GM12878 (cell line): ENCODE results near the gene DOCK1. TPM values are rescaled to one million over a fixed set of nuclear protein-coding genes. Genes with fewer than 3 reads are reported as not detected.

Source experiments
- ATAC-seq: fragments of 200-7000 bp; cut with Tn5 transposase; 3 replicates; pipeline ENCODE4 v1.9.1; 2020; ENCODE audit warnings: mild to moderate bottlenecking, moderate library complexity
- BruUV-seq: library from RNA; stranded (reverse); fragments of 400-500 nt; replicated peaks from 2 replicates; lab custom pipeline; 2021; lab: Mats Ljungman, UMichigan
- CTCF ChIA-PET: fragments of 300-600 bp; sonication (Branson Sonifier 250); formaldehyde crosslinking; extraction: SDS; loops from one replicate; lab custom pipeline; 2021; ENCODE audit warnings: inconsistent platforms; lab: Yijun Ruan, JAX
- POLR2A ChIA-PET: fragments of 350-600 bp; formaldehyde crosslinking; extraction: SDS; loops from one replicate; lab custom pipeline; 2021; ENCODE audit warnings: inconsistent platforms; lab: Charles Lee
- RAD21 ChIA-PET: fragments of 300-600 bp; sonication (Branson Sonifier 250); formaldehyde crosslinking; loops from one replicate; lab custom pipeline; 2023; ENCODE audit warnings: antibody characterized with exemption; ENCODE audit not compliant: unreplicated experiment; lab: Charles Lee
- SMC1A ChIA-PET: fragments of 300-600 bp; sonication (Branson Sonifier 250); formaldehyde crosslinking; loops from one replicate; lab custom pipeline; 2023; ENCODE audit not compliant: unreplicated experiment, uncharacterized antibody; lab: Charles Lee
- DNase-seq: peaks from one replicate; pipeline ENCODE4 v3.0.0-alpha.2; 2011; ENCODE audit warnings: low read depth, low spot score
- FAIRE-seq: peaks from 3 replicates; lab custom pipeline; 2011; peaks lifted over from hg19 to GRCh38; lab: Jason Lieb, UNC
- H2AFZ ChIP-seq: 2 replicates; pipeline ENCODE4 v1.6.0; 2011; ENCODE audit warnings: low read depth, low read length, control low read depth; ENCODE audit not compliant: control insufficient read depth
- H3K27ac ChIP-seq: 2 replicates; pipeline ENCODE4 v1.5.1; 2011; ENCODE audit warnings: control low read depth; ENCODE audit not compliant: control insufficient read depth, insufficient read depth
- H3K27me3 ChIP-seq, 2 experiments: replicated peaks in 1 of 2; 2 replicates each; pipeline versions ENCODE4 v1.6.0 to v1.6.1; 2011; ENCODE audit warnings: low read length in 1 of 2; ENCODE audit not compliant: control insufficient read depth in 2 of 2, insufficient read depth in 2 of 2
- H3K36me3 ChIP-seq, 2 experiments: 2 replicates each; pipeline ENCODE4 v1.5.1; 2011; ENCODE audit warnings: low read length in 1 of 2; ENCODE audit not compliant: control insufficient read depth in 2 of 2, insufficient read depth in 2 of 2
- H3K4me1 ChIP-seq: 2 replicates; pipeline ENCODE4 v1.6.1; 2011; ENCODE audit warnings: mild to moderate bottlenecking, low read length, moderate library complexity, mixed read lengths; ENCODE audit not compliant: control insufficient read depth, insufficient read depth
- H3K4me2 ChIP-seq: 2 replicates; pipeline ENCODE4 v1.6.0; 2011; ENCODE audit warnings: control low read depth; ENCODE audit not compliant: control insufficient read depth, insufficient read depth
- H3K4me3 ChIP-seq: fragments of 200-600 bp; sonication (generic); 2 replicates; pipeline ENCODE4 v1.5.1; 2016
- H3K79me2 ChIP-seq: 2 replicates; pipeline ENCODE4 v1.6.0; 2011; ENCODE audit warnings: low read length; ENCODE audit not compliant: control insufficient read depth, insufficient read depth
- H3K9ac ChIP-seq: 2 replicates; pipeline ENCODE4 v1.8.0; 2011; ENCODE audit warnings: low read length, control low read depth, mixed read lengths; ENCODE audit not compliant: control insufficient read depth, insufficient read depth
- H3K9me3 ChIP-seq: replicated peaks from 3 replicates; pipeline ENCODE4 v1.5.1; 2011; ENCODE audit warnings: mild to moderate bottlenecking, low read length; ENCODE audit not compliant: control insufficient read depth, insufficient read depth
- H4K20me1 ChIP-seq: 2 replicates; pipeline ENCODE4 v1.6.0; 2011; ENCODE audit not compliant: control insufficient read depth, insufficient read depth
- ASH2L ChIP-seq: fragments of 300-600, 200-600 bp; sonication (generic); IDR thresholded peaks from 2 replicates; pipeline ENCODE4 v1.6.1; 2017; ENCODE audit warnings: low read depth, mild to moderate bottlenecking, borderline replicate concordance
- BCL11A ChIP-seq: IDR thresholded peaks from 2 replicates; pipeline ENCODE4 v1.6.1; 2011; ENCODE audit warnings: low read depth, low read length
- DPF2 ChIP-seq: fragments of 450-650 bp; IDR thresholded peaks from 2 replicates; pipeline ENCODE4 v1.6.1; 2017; ENCODE audit warnings: mild to moderate bottlenecking
- MYB ChIP-seq: fragments of 150-350 bp; IDR thresholded peaks from 2 replicates; pipeline ENCODE4 v1.6.1; 2014; ENCODE audit warnings: mild to moderate bottlenecking, low read depth, low read length, borderline replicate concordance
- NFIC ChIP-seq: IDR thresholded peaks from 2 replicates; pipeline ENCODE4 v1.6.1; 2012; ENCODE audit warnings: low read depth, mild to moderate bottlenecking, inconsistent platforms, low read length, moderate library complexity
- NFXL1 ChIP-seq: fragments of 450-650 bp; IDR thresholded peaks from 2 replicates; pipeline ENCODE4 v1.6.1; 2017; ENCODE audit warnings: antibody characterized with exemption, mild to moderate bottlenecking, borderline replicate concordance
- NR2F1 ChIP-seq: fragments of 450-650 bp; conservative IDR thresholded peaks from 2 replicates; pipeline ENCODE4 v1.6.1; 2017; ENCODE audit warnings: mild to moderate bottlenecking
- PAX8 ChIP-seq: fragments of 450-650 bp; IDR thresholded peaks from 2 replicates; pipeline ENCODE4 v1.6.1; 2017; ENCODE audit warnings: mild to moderate bottlenecking, moderate library complexity
- POU2F2 ChIP-seq: IDR thresholded peaks from 3 replicates; pipeline ENCODE4 v1.6.1; 2011; ENCODE audit warnings: low read depth, mild to moderate bottlenecking, low read length, borderline replicate concordance
- ZNF274 ChIP-seq: IDR thresholded peaks from one replicate; pipeline ENCODE4 v1.8.0; 2011; ENCODE audit not compliant: insufficient read length, insufficient read depth
- WGBS: methylation state at CpG from one replicate; pipeline ENCODE4 v1.1.6; 2016; ENCODE audit warnings: low lambda C conversion rate; ENCODE audit not compliant: insufficient replicate concordance, insufficient coverage; ENCODE audit errors: missing lambda C conversion rate; 5-methylcytosine and 5-hydroxymethylcytosine counted together
- in situ Hi-C: fragments of 300-500 bp; cut with MboI; formaldehyde crosslinking; loops from 9 replicates; pipeline ENCODE4 v1.14.3; 2018; ENCODE audit warnings: mixed read lengths
- intact Hi-C: fragments of 100-400 bp; cut with micrococcal nuclease; formaldehyde crosslinking; loops from one replicate; pipeline ENCODE4 v1.14.2; 2022; ENCODE audit not compliant: unreplicated experiment
- polyA plus RNA-seq, 11 experiments: library from polyadenylated mRNA; depleted of rRNA in 4 of 11; unstranded in 6 of 11; stranded (reverse) in 5 of 11; fragments of >200 nt; fragmentation: Nextera tagmentation in 4 of 11; fragmentation: Illumina TruSeq in 1 of 11; extraction: Ambion mirVana in 4 of 11; extraction: Trizol in 1 of 11; gene quantifications; 1 replicate in 1 of 11; 2 replicates in 10 of 11; pipeline versions ENCODE4 v1.2.1 to v1.2.3, GENCODE V29; 2011 to 2016; ENCODE audit warnings: inconsistent platforms in 2 of 11, missing spikeins in 2 of 11, low read depth in 1 of 11
- total RNA-seq, 4 experiments: library from RNA; depleted of rRNA in 3 of 4; stranded (reverse); fragments of >200 nt in 3 of 4; fragmentation: Illumina TruSeq in 1 of 4; extraction: Trizol in 1 of 4; gene quantifications; 2 replicates each; pipeline versions ENCODE4 v1.2.1 to v1.2.3, GENCODE V29; 2013 to 2021
- TF ChIP-seq, protein P1 (sequence below): fragments of 450-650 bp; IDR thresholded peaks from 2 replicates; pipeline ENCODE4 v1.6.1; 2017; ENCODE audit warnings: borderline replicate concordance
- TF ChIP-seq, protein P2 (sequence below): fragments of 450-650 bp; formaldehyde crosslinking; IDR thresholded peaks from 2 replicates; pipeline ENCODE4 v1.5.0; 2022; ENCODE audit warnings: mild to moderate bottlenecking, missing genetic modification characterization

DOCK1 gene
- total and polyA plus RNA-seq, 10 of the 15 experiments (the other 5 are each of a cell fraction or from before 2014, with no cell fraction given), result 0.05 to 0.18 TPM; not detected in 8

DNA sequence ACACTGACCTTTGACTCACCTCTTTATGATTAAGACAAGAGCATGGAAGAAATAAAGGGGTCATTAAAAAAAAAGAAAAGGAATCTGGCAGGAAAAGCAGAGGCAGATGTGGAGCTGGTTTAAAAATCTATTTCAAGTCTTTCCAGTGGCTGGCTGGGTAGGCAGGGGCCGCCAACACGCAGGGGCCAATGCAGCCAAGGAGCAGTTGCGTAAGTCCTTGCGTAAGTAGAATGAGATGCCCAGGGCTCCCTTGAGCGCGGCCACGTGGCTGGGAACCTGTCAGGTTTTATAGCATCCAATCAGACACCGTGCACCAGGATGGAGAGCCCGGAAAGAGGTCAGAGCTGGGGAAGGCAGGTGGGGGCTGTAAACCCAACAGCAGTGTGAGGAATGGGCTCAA, 414.9 kb downstream of the DOCK1 start:
- H2AFZ ChIP-seq, result no peak overlapping the region
- H3K27me3 ChIP-seq, result no peaks in the 10 kb centered on the region
- in situ Hi-C loops (no loop called here), intact Hi-C loops (no loop called here)
- ATAC-seq, result no peak
- H3K4me1 ChIP-seq, result no peaks in the 10 kb centered on the region
- no peak overlapping the region for H3K4me3 ChIP-seq
- ChIA-PET RAD21 (no interaction called here), POLR2A (no interaction called here), SMC1A (no interaction called here), CTCF (no interaction called here)
- 38% methylated on average over 9 of the region's 9 CpGs for WGBS
- no peak for FAIRE-seq
- no TSS peak for BruUV-seq
- no peaks in the 10 kb centered on the region for H3K36me3 ChIP-seq
- no peaks in the 10 kb centered on the region for H4K20me1 ChIP-seq
- H3K27ac ChIP-seq, result no peak overlapping the region
- DNase-seq, result no peak
- TF ChIP-seq BCL11A, result no peak
- TF ChIP-seq MYB, result no peak
- no peak for TF ChIP-seq NR2F1
- TF ChIP-seq, protein P1, sequence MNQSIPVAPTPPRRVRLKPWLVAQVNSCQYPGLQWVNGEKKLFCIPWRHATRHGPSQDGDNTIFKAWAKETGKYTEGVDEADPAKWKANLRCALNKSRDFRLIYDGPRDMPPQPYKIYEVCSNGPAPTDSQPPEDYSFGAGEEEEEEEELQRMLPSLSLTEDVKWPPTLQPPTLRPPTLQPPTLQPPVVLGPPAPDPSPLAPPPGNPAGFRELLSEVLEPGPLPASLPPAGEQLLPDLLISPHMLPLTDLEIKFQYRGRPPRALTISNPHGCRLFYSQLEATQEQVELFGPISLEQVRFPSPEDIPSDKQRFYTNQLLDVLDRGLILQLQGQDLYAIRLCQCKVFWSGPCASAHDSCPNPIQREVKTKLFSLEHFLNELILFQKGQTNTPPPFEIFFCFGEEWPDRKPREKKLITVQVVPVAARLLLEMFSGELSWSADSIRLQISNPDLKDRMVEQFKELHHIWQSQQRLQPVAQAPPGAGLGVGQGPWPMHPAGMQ, result no peak
- TF ChIP-seq, protein P2, sequence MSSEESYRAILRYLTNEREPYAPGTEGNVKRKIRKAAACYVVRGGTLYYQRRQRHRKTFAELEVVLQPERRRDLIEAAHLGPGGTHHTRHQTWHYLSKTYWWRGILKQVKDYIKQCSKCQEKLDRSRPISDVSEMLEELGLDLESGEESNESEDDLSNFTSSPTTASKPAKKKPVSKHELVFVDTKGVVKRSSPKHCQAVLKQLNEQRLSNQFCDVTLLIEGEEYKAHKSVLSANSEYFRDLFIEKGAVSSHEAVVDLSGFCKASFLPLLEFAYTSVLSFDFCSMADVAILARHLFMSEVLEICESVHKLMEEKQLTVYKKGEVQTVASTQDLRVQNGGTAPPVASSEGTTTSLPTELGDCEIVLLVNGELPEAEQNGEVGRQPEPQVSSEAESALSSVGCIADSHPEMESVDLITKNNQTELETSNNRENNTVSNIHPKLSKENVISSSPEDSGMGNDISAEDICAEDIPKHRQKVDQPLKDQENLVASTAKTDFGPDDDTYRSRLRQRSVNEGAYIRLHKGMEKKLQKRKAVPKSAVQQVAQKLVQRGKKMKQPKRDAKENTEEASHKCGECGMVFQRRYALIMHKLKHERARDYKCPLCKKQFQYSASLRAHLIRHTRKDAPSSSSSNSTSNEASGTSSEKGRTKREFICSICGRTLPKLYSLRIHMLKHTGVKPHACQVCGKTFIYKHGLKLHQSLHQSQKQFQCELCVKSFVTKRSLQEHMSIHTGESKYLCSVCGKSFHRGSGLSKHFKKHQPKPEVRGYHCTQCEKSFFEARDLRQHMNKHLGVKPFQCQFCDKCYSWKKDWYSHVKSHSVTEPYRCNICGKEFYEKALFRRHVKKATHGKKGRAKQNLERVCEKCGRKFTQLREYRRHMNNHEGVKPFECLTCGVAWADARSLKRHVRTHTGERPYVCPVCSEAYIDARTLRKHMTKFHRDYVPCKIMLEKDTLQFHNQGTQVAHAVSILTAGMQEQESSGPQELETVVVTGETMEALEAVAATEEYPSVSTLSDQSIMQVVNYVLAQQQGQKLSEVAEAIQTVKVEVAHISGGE, result no peak
- TF ChIP-seq PAX8, result no peak
- no peak for TF ChIP-seq DPF2
- no peak for TF ChIP-seq NFIC
- TF ChIP-seq POU2F2, result no peak
- TF ChIP-seq ASH2L, result no peak
- TF ChIP-seq ZNF274, result no peak
- TF ChIP-seq NFXL1, result no peak
- H3K79me2 ChIP-seq, result no peaks in the 10 kb centered on the region
- H3K9ac ChIP-seq, result no peak overlapping the region
- no peak overlapping the region for H3K4me2 ChIP-seq
- H3K9me3 ChIP-seq, result no peaks in the 10 kb centered on the region
